Uterus (tissue), 4 donors: ENCODE measurements around the gene RAD51B. TPM values are rescaled to one million over a fixed set of nuclear protein-coding genes. Genes with fewer than 3 reads are reported as not detected.
A peak's percentile ranks its signal among the peaks of the same experiment; 100 is the strongest.

ENCODE experiments used
- DNase-seq, 2 donors: peaks; one replicate each; pipeline ENCODE4 v3.0.0-alpha.2; 2019 to 2020
- H3K27ac ChIP-seq, 2 donors: fragments of 200-600 bp; sonication (generic); 1 replicate in 1 of 2; 2 replicates in 1 of 2; pipeline ENCODE4 v1.5.1; 2016 to 2018
- H3K27me3 ChIP-seq, 2 donors: fragments of 200-600 bp; sonication (generic); one replicate each; pipeline ENCODE4 v1.5.1; 2018 to 2019; ENCODE audit warnings: control low read depth in 1 of 2
- H3K36me3 ChIP-seq, 2 donors: fragments of 200-600 bp; sonication (generic); one replicate each; pipeline ENCODE4 v1.5.1; 2019; ENCODE audit warnings: control low read depth in 1 of 2
- H3K4me1 ChIP-seq, 2 donors: fragments of 200-600 bp; sonication (generic); one replicate each; pipeline ENCODE4 v1.5.1; 2018 to 2019; ENCODE audit warnings: control low read depth in 1 of 2
- H3K4me3 ChIP-seq, 2 donors: fragments of 200-600 bp; sonication (generic); 1 replicate in 1 of 2; 2 replicates in 1 of 2; pipeline ENCODE4 v1.5.1; 2018 to 2019; ENCODE audit warnings: mild to moderate bottlenecking in 1 of 2
- H3K9me3 ChIP-seq, 2 donors: fragments of 200-600 bp; sonication (generic); one replicate each; pipeline ENCODE4 v1.5.1; 2019; ENCODE audit warnings: control low read depth in 1 of 2
- CTCF ChIP-seq, 4 experiments: fragments of 200-600 bp in 2 of 4; fragments of 450-650 bp in 2 of 4; sonication (generic) in 2 of 4; IDR thresholded peaks; one replicate each; pipeline ENCODE4 v1.5.1; 2016 to 2019; ENCODE audit warnings: antibody characterized with exemption in 4 of 4, mild to moderate bottlenecking in 2 of 4, moderate library complexity in 1 of 4
- POLR2A ChIP-seq, 2 donors: fragments of 450-650 bp; IDR thresholded peaks; one replicate each; pipeline ENCODE4 v1.6.1; 2016; ENCODE audit warnings: antibody characterized with exemption in 2 of 2, mild to moderate bottlenecking in 1 of 2, moderate library complexity in 1 of 2
- intact Hi-C: fragments of 100-400 bp; cut with DNase I; formaldehyde crosslinking; loops from one replicate; pipeline ENCODE4 v1.15.1; 2023; ENCODE audit warnings: low total_unique reads
- total RNA-seq, 4 donors: library from RNA; depleted of rRNA in 3 of 4; stranded (reverse); fragments of >200 nt in 3 of 4; gene quantifications; one replicate each; pipeline versions ENCODE4 v1.1.0 to v1.2.4, GENCODE V29; 2014 to 2023
- donor health status: DM: yes; HTN: yes; CAD: no.

Gene RAD51B
- total RNA-seq, 4 donors from 2014 or later: 29.5 to 100.0 (median 70.3) TPM

- DNase-seq: no peak
- peak overlapping the region in 1 of 2 donors; percentile 13 for H3K27ac ChIP-seq
- no peaks in the 10 kb centered on the region for H3K4me1 ChIP-seq
- no peak for TF ChIP-seq CTCF (IDR thresholded peaks at IDR 0.05)
- no peak for TF ChIP-seq POLR2A (IDR thresholded peaks at IDR 0.05)
- H3K36me3 ChIP-seq: no peaks in the 10 kb centered on the region
- H3K27me3 ChIP-seq: no peaks in the 10 kb centered on the region
- intact Hi-C loops: no loop called here
- H3K9me3 ChIP-seq: no peaks in the 10 kb centered on the region
- H3K4me3 ChIP-seq: no peak overlapping the region
Measured at GRCh38 chr14:68074765-68075381, 255.3 kb downstream of the RAD51B start.

- DNase-seq: no peak
- no peaks in the 10 kb centered on the region for H3K36me3 ChIP-seq
- no peaks in the 10 kb centered on the region for H3K27me3 ChIP-seq
- intact Hi-C loops: no loop called here
- TF ChIP-seq POLR2A (IDR thresholded peaks at IDR 0.05): no peak
- no peak for TF ChIP-seq CTCF (IDR thresholded peaks at IDR 0.05)
- H3K9me3 ChIP-seq: no peaks in the 10 kb centered on the region
- no peak overlapping the region for H3K4me3 ChIP-seq
- no peaks in the 10 kb centered on the region for H3K4me1 ChIP-seq
- H3K27ac ChIP-seq: peak overlapping the region; percentile 12 to 13
Measured at GRCh38 chr14:68075382-68076029, 255.9 kb downstream of the RAD51B start.

- no peaks in the 10 kb centered on the region for H3K27me3 ChIP-seq
- H3K9me3 ChIP-seq: no peaks in the 10 kb centered on the region
- TF ChIP-seq POLR2A (IDR thresholded peaks at IDR 0.05): no peak
- no peak for TF ChIP-seq CTCF (IDR thresholded peaks at IDR 0.05)
- H3K36me3 ChIP-seq: no peaks in the 10 kb centered on the region
- peak overlapping the region in 1 of 2 donors; percentile 40 for H3K27ac ChIP-seq
- no peaks in the 10 kb centered on the region for H3K4me1 ChIP-seq
- intact Hi-C loops: no loop called here
- no peak for DNase-seq
- H3K4me3 ChIP-seq: no peak overlapping the region
Measured at GRCh38 chr14:68076451-68076850, 256.9 kb downstream of the RAD51B start.

GRCh38 chr14:68079941-68080697 is 260.5 kb downstream of the RAD51B start:
- H3K27ac ChIP-seq: peak overlapping the region; percentile 27 to 79
- intact Hi-C loops: no loop called here
- no peak overlapping the region for H3K4me3 ChIP-seq
- no peaks in the 10 kb centered on the region for H3K36me3 ChIP-seq
- TF ChIP-seq CTCF (IDR thresholded peaks at IDR 0.05) (no peak), POLR2A (IDR thresholded peaks at IDR 0.05) (no peak)
- no peak for DNase-seq
- H3K9me3 ChIP-seq: no peaks in the 10 kb centered on the region
- no peaks in the 10 kb centered on the region for H3K4me1 ChIP-seq
- no peaks in the 10 kb centered on the region for H3K27me3 ChIP-seq

- Histone ChIP-seq H3K27ac (peak overlapping the region; percentile 5 to 79), H3K36me3 (no peaks in the 10 kb centered on the region), H3K9me3 (no peaks in the 10 kb centered on the region), H3K4me3 (no peak overlapping the region), H3K27me3 (no peaks in the 10 kb centered on the region), H3K4me1 (no peaks in the 10 kb centered on the region)
- no peak for DNase-seq
- TF ChIP-seq POLR2A (IDR thresholded peaks at IDR 0.05) (no peak), CTCF (IDR thresholded peaks at IDR 0.05) (no peak)
- intact Hi-C loops: no loop called here
Measured at GRCh38 chr14:68081489-68081888, 261.9 kb downstream of the RAD51B start.
